ENCODE results near the gene PTPRZ1.

DNA sequence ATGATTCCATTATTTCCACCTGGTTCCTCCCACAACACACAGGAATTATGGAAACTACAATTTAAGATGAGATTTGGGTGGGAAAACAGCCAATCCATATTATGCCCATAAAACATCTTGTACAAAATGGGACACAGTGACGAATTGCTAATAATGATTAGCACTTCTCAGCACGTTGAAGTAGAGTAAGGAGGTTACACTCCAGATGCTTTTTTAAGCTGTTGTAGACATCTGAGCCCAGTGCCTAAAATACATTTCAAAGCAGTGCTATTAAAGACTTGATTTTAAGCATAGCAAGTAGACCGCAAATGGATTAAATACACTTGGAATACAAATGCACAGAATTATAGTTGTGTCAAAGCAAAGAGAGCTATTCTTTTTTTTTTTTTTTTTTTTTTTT lies 165.2 kb downstream of the PTPRZ1 start:
- TF ChIP-seq GATA3 (IDR thresholded peaks at IDR 0.05; ENCODE audit: low read depth, low read length) (no peak), GATA2 (IDR thresholded peaks at IDR 0.05; ENCODE audit: low read depth, low read length) (no peak)
